Measurements from ENCODE around the gene HORMAD2.

DNA sequence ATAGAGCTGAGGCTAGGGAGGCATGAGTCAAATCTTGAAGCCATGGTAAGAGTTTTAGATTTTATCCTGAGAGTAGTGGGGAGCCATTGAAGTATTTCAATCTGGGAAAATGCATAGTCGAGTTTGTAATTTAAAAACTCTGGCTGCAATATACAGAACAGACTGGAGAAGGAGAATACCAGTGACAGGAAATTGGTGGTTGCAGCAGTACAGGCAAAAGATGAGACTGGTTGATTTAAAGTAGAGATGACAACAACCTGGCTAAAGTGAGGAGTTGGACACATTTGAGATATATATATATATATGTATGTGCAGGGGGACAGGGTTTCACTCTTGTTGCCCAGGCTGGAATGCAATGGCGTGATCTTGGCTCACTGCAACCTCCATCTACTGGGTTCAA lies 6.2 kb downstream of the HORMAD2 start:
- TF ChIP-seq CTCF (IDR thresholded peaks at IDR 0.05 in 4 of 5, conservative IDR thresholded peaks at IDR 0.05 in 1 of 5) = no peak
- TF ChIP-seq POLR2A (IDR thresholded peaks at IDR 0.05) = no peak

All from gastrocnemius medialis (tissue), 4 donors.